MM.1S (cell line): Measurements from ENCODE around the gene TYSND1.

Source experiments
- EZH2 ChIP-seq: fragments of 300-600 bp; sonication (generic); optimal IDR thresholded peaks from 2 replicates; pipeline ENCODE3; 2017; ENCODE audit warnings: low read depth, mild to moderate bottlenecking, antibody characterized with exemption, low read length, mixed read lengths
- TF ChIP-seq, protein P1 (sequence below): fragments of 300-600 bp; sonication (generic); IDR thresholded peaks from 2 replicates; pipeline ENCODE4 v1.5.1; 2016; ENCODE audit warnings: antibody characterized with exemption, low read length, mixed read lengths

DNA sequence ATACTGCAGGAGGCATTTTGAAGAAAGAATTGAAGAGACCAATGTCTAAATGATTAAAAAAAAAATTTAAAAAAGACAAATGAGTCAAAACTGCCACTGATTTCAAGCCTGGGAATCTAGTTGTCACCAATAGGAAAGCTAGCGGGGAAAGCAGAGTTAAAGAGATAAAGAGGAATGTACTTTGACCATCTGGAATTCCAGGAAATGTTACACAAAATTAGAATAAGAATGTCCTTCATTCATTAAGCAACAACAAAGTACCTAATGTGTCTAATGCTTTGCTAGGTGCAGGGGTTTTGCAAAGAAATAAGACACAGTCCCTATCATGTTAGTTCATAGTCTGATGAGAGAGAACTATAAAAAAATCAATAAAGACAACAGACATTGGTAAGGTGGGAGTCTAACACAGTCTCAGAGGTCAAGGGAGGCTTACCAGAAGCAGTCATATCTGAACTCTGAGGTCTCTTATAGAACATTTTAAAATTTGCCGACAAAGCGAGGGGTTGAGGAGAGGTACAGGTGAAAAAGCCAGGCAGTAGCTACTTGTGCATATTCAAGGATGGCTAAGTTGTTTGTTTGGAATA lies 8.8 kb upstream of the TYSND1 start:
- TF ChIP-seq EZH2, result no peak
- TF ChIP-seq, protein P1, sequence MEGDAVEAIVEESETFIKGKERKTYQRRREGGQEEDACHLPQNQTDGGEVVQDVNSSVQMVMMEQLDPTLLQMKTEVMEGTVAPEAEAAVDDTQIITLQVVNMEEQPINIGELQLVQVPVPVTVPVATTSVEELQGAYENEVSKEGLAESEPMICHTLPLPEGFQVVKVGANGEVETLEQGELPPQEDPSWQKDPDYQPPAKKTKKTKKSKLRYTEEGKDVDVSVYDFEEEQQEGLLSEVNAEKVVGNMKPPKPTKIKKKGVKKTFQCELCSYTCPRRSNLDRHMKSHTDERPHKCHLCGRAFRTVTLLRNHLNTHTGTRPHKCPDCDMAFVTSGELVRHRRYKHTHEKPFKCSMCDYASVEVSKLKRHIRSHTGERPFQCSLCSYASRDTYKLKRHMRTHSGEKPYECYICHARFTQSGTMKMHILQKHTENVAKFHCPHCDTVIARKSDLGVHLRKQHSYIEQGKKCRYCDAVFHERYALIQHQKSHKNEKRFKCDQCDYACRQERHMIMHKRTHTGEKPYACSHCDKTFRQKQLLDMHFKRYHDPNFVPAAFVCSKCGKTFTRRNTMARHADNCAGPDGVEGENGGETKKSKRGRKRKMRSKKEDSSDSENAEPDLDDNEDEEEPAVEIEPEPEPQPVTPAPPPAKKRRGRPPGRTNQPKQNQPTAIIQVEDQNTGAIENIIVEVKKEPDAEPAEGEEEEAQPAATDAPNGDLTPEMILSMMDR, result no peak
